Prostate gland (tissue), 2 donors: Measurements from ENCODE around the gene NTN1. TPM values are rescaled to one million over a fixed set of nuclear protein-coding genes. Genes with fewer than 3 reads are reported as not detected.

Source experiments
- DNase-seq: peaks from one replicate; pipeline ENCODE4 v3.0.0-alpha.2; 2019; ENCODE audit warnings: low spot score
- H3K27ac ChIP-seq, 2 donors: fragments of 200-600 bp; sonication (generic); 2 replicates each; pipeline ENCODE4 v1.5.1; 2017 to 2019
- H3K27me3 ChIP-seq: fragments of 200-600 bp; sonication (generic); replicated peaks from 2 replicates; pipeline ENCODE4 v1.5.1; 2019; ENCODE audit not compliant: insufficient read depth
- H3K36me3 ChIP-seq, 2 donors: fragments of 200-600 bp; sonication (generic); 1 replicate in 1 of 2; 2 replicates in 1 of 2; pipeline versions ENCODE4 v1.5.1 to v1.8.1; 2017 to 2019
- H3K4me1 ChIP-seq: fragments of 200-600 bp; sonication (generic); replicated peaks from 2 replicates; pipeline ENCODE4 v1.5.1; 2019
- H3K4me3 ChIP-seq, 2 donors: fragments of 200-600 bp; sonication (generic); 2 replicates each; pipeline ENCODE4 v1.5.1; 2017 to 2019
- H3K9me3 ChIP-seq: fragments of 200-600 bp; sonication (generic); 2 replicates; pipeline ENCODE4 v1.5.1; 2017
- POLR2A ChIP-seq: fragments of 450-650 bp; IDR thresholded peaks from one replicate; pipeline ENCODE4 v1.6.1; 2016; ENCODE audit warnings: antibody characterized with exemption, mild to moderate bottlenecking
- POLR2AphosphoS5 ChIP-seq: sonication (generic); formaldehyde crosslinking; IDR thresholded peaks from one replicate; pipeline ENCODE4 v1.6.1; 2017; ENCODE audit warnings: antibody characterized with exemption
- WGBS: methylation state at CpG from one replicate; pipeline ENCODE4 v1.1.5; 2018; 5-methylcytosine and 5-hydroxymethylcytosine counted together
- intact Hi-C: fragments of 100-400 bp; cut with DNase I; formaldehyde crosslinking; loops from one replicate; pipeline ENCODE4 v1.14.2; 2022
- total RNA-seq, 2 donors: library from RNA; depleted of rRNA; stranded (reverse); fragments of >200 nt; gene quantifications; one replicate each; pipeline ENCODE4 v1.1.0, GENCODE V29; 2016
- TF ChIP-seq, protein P1 (sequence below), 4 experiments: fragments of 200-600 bp in 2 of 4; fragments of 450-650 bp in 2 of 4; sonication (generic) in 2 of 4; IDR thresholded peaks; 1 replicate in 3 of 4; 2 replicates in 1 of 4; pipeline ENCODE4 v1.5.1; 2016 to 2019; ENCODE audit warnings: antibody characterized with exemption in 4 of 4, mild to moderate bottlenecking in 2 of 4, moderate library complexity in 2 of 4

The NTN1 gene
- total RNA-seq, 2 donors from 2014 or later = 9.2 to 11.4 TPM

DNA sequence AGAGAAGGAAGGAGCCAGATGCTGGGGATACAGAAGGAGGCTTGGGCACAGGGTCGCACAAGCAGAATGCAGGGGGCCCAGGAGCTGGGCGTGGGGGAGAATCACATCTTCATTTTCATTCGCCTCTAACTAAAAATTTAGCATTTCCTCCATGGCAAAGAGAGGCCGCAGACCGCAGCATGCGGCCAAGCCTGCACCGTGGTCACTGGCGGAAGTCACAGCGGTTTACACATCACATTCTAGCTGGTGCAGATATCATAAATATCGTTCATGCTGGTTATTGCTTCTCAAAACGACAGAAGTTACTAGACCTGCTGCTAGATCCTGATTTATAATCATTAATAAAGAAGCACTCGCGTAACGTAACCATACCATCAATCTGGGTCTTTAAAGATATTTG is 162.0 kb downstream of the NTN1 start:
- DNase-seq = no peak
- H3K27me3 ChIP-seq = no peaks in the 10 kb centered on the region
- H3K4me1 ChIP-seq = peaks cover 5% of the 10 kb centered on the region
- 82% methylated on average over 14 of the region's 14 CpGs for WGBS
- no peaks in the 10 kb centered on the region for H3K36me3 ChIP-seq
- H3K4me3 ChIP-seq = no peak overlapping the region
- intact Hi-C loops = no loop called here
- H3K27ac ChIP-seq = peak overlapping the region; percentile 69 to 81
- no peak for TF ChIP-seq POLR2AphosphoS5
- TF ChIP-seq, protein P1, sequence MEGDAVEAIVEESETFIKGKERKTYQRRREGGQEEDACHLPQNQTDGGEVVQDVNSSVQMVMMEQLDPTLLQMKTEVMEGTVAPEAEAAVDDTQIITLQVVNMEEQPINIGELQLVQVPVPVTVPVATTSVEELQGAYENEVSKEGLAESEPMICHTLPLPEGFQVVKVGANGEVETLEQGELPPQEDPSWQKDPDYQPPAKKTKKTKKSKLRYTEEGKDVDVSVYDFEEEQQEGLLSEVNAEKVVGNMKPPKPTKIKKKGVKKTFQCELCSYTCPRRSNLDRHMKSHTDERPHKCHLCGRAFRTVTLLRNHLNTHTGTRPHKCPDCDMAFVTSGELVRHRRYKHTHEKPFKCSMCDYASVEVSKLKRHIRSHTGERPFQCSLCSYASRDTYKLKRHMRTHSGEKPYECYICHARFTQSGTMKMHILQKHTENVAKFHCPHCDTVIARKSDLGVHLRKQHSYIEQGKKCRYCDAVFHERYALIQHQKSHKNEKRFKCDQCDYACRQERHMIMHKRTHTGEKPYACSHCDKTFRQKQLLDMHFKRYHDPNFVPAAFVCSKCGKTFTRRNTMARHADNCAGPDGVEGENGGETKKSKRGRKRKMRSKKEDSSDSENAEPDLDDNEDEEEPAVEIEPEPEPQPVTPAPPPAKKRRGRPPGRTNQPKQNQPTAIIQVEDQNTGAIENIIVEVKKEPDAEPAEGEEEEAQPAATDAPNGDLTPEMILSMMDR (IDR thresholded peaks at IDR 0.05) = no peak
- no peak for TF ChIP-seq POLR2A
- H3K9me3 ChIP-seq = no peaks in the 10 kb centered on the region

DNA sequence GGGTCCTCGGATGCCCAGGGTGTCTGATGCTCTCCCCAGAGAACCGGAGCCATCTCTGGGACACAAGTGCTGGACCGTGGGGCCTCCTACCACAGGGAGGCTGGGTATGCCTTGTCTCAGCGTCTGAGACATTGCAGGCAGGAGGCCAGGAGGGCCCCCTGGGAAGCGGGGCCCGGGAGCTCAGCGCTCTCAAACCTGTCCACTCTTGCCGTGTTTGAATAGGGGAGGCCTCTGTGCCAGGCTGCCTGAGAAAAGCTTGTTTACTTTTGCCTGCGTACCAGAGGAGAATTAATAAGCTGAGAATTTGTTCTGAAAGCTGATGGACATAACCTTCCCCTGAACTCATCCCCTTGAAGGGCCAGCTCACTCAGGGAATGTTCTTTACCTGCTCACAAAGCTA is 163.8 kb downstream of the NTN1 start:
- Histone ChIP-seq H3K9me3 (no peaks in the 10 kb centered on the region), H3K4me3 (no peak overlapping the region), H3K27me3 (no peaks in the 10 kb centered on the region), H3K27ac (peak overlapping the region; percentile 69 to 81), H3K4me1 (peaks cover 5% of the 10 kb centered on the region), H3K36me3 (no peaks in the 10 kb centered on the region)
- TF ChIP-seq, protein P1 (IDR thresholded peaks at IDR 0.05) = no peak
- TF ChIP-seq POLR2AphosphoS5 (peak; percentile 54), POLR2A (no peak)
- intact Hi-C loops = no loop called here
- DNase-seq = peak; percentile 69
- WGBS = 19% methylated on average over 9 of the region's 9 CpGs

DNA sequence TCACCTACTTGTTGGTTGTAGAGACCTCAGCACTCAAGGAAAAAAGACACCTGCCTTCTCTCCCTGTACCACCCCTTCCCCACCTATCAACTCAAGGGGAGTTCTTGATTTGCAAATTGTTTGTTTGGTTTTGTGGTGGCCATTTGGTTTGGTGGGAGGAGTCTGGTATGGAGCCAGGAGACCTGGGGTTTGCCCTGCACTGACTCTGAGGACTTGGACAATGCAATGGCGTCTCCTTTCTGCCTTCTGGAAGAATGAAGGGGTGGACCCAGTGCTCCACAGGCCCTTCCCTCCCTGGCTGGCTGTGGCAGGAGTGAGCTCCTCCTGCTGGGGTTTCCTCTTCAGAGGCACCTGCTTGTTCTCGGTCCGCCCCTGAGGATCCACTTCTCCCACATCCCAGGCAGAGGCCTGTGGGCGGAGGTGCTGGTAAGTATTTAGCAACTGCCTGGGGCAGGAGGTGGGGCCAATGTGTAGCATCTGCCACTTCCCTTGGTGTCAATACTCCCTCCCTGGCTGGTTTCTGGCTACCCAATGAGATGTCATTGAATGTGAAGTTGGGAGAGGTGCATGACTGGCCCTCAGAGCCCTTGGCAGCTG is 164.5 kb downstream of the NTN1 start:
- H3K27ac ChIP-seq = peak overlapping the region; percentile 69 to 81
- no peaks in the 10 kb centered on the region for H3K9me3 ChIP-seq
- TF ChIP-seq, protein P1 (IDR thresholded peaks at IDR 0.05) = no peak
- TF ChIP-seq POLR2A (no peak), POLR2AphosphoS5 (no peak)
- intact Hi-C loops = no loop called here
- no peak overlapping the region for H3K4me3 ChIP-seq
- no peaks in the 10 kb centered on the region for H3K27me3 ChIP-seq
- H3K36me3 ChIP-seq = no peaks in the 10 kb centered on the region
- peaks cover 5% of the 10 kb centered on the region for H3K4me1 ChIP-seq
- WGBS = 65% methylated on average over 4 of the region's 4 CpGs
- DNase-seq = no peak

DNA sequence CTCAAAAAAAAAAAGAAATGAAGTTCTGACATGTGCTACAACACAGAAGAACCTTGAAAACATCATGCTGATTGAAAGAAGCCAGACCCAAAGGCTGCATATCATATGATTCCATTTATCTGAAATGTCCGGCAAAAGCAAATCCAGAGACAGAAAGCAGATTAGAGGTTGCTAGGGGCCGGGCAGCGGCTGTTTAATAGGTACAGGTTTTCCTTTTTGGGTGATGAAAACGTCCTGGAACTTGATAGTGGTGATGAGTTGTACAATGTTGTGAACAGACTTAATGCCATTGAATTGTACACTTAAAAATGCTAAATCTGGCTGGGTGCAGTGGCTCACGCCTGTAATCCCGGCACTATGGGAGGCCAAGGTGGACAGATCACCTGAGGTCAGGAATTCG is 166.5 kb downstream of the NTN1 start:
- Histone ChIP-seq H3K9me3 (no peaks in the 10 kb centered on the region), H3K27me3 (no peaks in the 10 kb centered on the region), H3K4me3 (no peak overlapping the region), H3K27ac (no peak overlapping the region), H3K36me3 (no peaks in the 10 kb centered on the region), H3K4me1 (peaks cover 5% of the 10 kb centered on the region)
- intact Hi-C loops = no loop called here
- TF ChIP-seq, protein P1 (IDR thresholded peaks at IDR 0.05) = no peak
- TF ChIP-seq POLR2A (no peak), POLR2AphosphoS5 (no peak)
- DNase-seq = no peak
- WGBS = 84% methylated on average over 7 of the region's 7 CpGs

DNA sequence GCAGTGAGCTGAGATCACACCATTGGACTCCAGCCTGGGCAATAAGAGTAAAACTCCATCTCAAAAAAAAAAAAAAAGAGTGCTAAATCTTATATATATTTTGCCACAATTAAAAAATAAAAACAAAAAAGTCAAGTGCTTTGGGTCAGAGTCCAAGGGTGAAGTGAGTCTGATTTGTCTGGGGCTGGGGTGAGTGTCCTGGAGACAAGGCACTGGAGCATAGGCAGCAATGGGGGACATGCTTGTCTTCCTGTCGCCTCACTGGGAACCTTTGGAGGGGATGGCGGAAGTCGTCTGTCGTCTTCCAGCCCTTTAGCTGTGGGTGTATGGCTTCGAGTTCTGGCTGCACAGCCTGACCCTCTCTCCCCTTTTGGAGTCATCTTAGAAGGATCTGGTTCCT is 167.1 kb downstream of the NTN1 start:
- DNase-seq = no peak
- no peak overlapping the region for H3K27ac ChIP-seq
- 91% methylated on average over 5 of the region's 5 CpGs for WGBS
- H3K36me3 ChIP-seq = no peaks in the 10 kb centered on the region
- H3K27me3 ChIP-seq = no peaks in the 10 kb centered on the region
- H3K4me1 ChIP-seq = peaks cover 5% of the 10 kb centered on the region
- H3K4me3 ChIP-seq = no peak overlapping the region
- TF ChIP-seq POLR2A (no peak), POLR2AphosphoS5 (no peak)
- TF ChIP-seq, protein P1 (IDR thresholded peaks at IDR 0.05) = no peak
- no peaks in the 10 kb centered on the region for H3K9me3 ChIP-seq
- intact Hi-C loops = no loop called here
